Left ventricle myocardium superior (tissue), 1 donor: ENCODE results near the gene KMT2D. TPM values are rescaled to one million over a fixed set of nuclear protein-coding genes. Genes with fewer than 3 reads are reported as not detected.
A peak's percentile ranks its signal among the peaks of the same experiment; 100 is the strongest.

ENCODE experiments used
- ATAC-seq: fragments of 200-7000 bp; cut with Tn5 transposase; one replicate; pipeline ENCODE4 v1.9.1; 2020; ENCODE audit warnings: mild to moderate bottlenecking, moderate library complexity
- DNase-seq: peaks from one replicate; pipeline ENCODE4 v3.0.0-alpha.2; 2020
- intact Hi-C: fragments of 100-400 bp; cut with micrococcal nuclease; formaldehyde crosslinking; loops from one replicate; pipeline ENCODE4 v1.11.0; 2022
- total RNA-seq: library from RNA; stranded (reverse); fragmentation: NEBNext Ultra II Directional; extraction: Animal tissue kit (Norgen Biotek cat#: 25700); gene quantifications from one replicate; pipeline ENCODE4 v1.2.1, GENCODE V29; 2021
- donor health status: DM: no; HTN: yes; CAD: no; lungs with severe emphysema.

The KMT2D gene
- total RNA-seq, 1 donor from 2014 or later: 43.8 TPM

DNA sequence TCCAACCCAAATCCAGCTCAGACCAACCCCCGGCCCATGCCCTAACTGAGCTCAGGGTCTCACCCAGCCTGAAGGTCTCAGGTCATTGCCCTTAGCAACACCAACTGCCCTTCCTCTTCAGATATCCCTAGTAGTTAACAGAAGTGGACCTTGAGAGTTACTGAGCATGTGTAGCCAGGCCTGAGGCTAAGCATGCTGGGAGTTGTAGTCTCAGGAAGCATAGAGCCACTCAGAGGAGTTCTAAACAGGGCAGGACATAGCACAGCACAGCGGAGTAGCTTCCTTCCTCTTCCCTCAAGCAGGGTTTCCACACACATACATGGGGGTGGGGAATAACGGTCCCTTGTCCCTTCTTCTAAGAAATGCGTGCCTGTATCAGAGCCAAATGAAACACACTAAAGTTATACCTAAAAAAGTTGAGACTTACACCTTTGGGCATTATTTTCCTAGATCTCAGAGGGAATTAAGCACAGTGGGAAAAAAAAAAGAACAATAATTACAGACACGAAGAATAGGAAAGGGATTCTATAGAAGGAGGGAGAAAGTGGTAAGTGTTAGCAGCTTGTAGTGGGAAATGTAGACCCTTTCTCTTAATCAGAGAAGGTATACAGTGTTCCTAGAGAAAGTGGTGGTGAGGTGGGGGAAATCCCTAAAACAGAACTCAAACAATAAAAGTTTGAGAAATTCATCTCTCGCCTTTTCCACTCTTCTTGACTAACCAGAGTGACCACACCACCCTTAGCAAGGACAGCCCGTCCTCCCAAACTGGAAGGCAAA, 4.4 kb downstream of the KMT2D start:
- ATAC-seq (peak; percentile 53), DNase-seq (no peak)
- intact Hi-C loops: no loop called here

DNA sequence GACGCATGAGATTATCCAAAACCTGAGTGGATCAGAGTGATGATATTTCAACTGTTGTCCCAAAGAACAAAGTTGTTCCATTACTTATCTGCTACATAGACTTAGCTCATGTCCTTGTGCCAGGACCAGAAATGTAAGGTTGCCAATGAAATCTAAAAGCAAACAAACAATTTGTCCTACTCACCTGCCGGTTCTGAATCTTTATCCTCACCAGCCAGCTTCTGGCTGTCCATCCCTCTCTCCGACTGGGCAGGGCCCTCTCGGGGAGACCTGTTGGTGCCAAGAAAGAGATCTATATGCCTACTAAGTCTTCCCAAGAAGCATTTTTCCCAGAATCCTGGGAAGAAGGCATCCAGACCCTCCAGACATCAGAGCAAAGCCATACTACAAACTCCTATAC, 5.5 kb downstream of the KMT2D start:
- ATAC-seq: no peak
- DNase-seq: no peak
- intact Hi-C loops: no loop called here

DNA sequence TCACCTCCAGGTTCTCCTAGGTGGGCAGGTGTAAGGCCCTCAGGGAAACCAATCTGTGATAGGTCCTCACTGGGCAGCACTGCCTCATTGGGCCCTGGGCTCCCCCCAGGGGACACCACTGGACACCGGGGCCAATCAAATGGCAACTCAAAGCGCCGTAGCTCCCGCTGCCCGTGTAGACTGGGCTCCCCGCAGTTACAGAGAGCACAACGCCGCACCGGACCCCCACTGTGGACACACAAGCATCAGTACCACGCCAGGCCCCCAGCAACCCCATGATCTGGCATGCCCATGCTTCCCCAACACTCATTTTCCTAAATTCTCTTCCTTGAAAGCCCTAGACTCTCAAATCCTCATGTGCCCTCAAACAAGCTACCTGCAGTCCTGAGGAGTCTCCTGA, 6.1 kb downstream of the KMT2D start:
- no peak for DNase-seq
- intact Hi-C loops: no loop called here
- ATAC-seq: no peak

DNA sequence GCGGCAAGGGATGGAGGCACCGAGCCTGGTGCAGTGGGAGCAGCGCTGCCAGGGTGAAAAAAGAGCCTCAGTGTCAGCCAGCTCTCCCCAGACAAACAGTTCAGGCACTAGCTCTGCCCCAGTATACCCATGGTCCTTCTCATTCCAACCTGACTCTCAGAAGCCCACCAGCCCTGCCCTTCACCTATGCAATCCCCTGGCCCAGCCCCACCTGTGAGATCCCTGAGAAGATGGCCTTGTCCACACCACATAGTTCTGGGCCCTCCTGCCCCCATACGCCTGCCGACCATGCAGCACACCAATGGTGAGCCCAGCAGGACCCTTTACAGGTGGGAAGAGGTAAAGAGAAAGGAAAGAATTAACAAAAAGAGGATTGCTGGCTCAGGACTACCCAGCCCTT, 6.5 kb downstream of the KMT2D start:
- intact Hi-C loops: no loop called here
- ATAC-seq (no peak), DNase-seq (no peak)

DNA sequence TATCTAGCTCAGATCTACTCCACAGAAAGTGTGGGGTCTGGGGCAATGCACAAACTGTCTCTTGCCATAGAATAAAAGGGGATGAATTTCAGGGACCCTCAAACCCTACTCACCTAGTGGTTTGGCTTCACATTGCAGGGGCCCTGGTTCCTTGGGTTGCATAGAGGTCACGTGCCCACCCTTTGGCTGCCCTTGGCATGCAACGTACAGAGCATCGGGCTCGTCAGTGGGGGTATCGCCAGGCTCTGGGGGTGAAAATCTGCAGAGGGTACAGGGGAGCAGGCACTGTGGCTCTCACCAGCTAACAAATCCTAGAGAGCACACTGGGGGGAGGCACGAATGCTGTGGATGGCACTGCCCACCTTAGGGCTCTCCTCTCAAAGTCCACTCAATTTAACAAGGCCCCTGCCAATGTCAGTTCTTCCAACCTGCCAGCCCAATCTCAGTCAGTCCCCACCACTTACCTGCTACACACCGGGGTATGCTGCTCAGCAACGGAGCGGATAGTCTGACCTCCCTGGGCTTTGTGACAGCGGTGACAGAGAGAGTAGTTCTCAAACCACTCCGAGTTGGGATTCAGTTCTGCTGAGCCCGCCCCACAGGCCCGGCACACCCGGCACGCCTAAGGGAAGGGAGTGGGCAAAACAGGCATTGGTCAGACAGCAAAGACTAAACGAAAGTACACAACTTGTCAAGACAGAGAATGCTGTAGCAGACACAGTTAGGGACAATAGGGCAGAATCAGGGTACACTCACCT, 8.0 kb downstream of the KMT2D start:
- intact Hi-C loops: no loop called here
- DNase-seq (no peak), ATAC-seq (no peak)

DNA sequence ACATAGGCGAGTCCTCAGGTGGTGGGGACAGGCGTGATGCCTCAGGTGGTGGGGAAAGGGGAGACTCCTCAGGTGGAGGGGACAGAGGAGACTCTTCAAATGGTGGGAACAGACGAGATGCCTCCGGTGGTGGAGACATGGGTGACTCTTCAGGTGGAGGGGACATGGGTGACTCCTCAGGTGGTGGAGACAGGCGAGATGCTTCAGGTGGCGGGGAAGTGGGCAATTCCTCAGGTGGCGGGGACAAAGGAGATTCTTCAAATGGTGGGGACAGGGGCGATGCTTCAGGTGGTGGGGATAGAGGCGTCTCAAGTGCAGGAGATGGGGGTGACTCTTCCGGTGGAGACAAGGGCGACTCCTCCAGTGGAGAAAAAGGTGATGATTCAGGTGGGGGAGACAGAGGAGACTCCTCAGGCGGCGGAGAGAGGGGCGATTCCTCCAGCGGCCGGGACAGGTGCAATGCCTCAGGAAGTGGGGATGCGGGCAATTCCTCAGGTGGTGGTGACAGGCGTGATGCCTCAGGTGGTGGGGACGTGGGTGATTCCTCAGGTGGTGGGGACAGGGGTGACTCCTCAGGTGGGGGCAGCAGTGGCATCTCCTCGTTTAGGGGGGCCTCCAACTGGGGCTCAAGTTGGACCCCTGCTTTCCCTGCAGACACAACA, 8.7 kb downstream of the KMT2D start:
- DNase-seq (no peak), ATAC-seq (no peak)
- intact Hi-C loops: no loop called here

DNA sequence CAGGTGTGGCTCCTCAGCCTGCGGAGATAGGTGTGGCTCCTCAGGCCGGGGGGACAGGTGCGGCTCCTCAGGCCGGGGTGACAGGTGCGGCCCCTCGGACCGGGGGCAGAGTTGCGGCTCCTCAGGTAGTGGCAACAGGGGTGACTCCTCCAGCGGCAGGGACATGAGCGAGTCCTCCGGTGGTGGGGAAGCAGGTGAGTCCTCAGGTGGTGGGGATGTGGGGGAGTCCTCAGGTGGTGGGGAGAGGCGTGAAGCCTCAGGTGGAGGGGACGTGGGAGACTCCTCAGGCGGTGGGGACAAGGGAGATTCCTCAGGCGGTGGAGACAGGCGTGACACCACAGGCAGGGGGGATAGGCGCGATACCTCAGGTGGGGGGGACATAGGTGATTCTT, 9.2 kb downstream of the KMT2D start:
- DNase-seq (no peak), ATAC-seq (no peak)
- intact Hi-C loops: no loop called here

DNA sequence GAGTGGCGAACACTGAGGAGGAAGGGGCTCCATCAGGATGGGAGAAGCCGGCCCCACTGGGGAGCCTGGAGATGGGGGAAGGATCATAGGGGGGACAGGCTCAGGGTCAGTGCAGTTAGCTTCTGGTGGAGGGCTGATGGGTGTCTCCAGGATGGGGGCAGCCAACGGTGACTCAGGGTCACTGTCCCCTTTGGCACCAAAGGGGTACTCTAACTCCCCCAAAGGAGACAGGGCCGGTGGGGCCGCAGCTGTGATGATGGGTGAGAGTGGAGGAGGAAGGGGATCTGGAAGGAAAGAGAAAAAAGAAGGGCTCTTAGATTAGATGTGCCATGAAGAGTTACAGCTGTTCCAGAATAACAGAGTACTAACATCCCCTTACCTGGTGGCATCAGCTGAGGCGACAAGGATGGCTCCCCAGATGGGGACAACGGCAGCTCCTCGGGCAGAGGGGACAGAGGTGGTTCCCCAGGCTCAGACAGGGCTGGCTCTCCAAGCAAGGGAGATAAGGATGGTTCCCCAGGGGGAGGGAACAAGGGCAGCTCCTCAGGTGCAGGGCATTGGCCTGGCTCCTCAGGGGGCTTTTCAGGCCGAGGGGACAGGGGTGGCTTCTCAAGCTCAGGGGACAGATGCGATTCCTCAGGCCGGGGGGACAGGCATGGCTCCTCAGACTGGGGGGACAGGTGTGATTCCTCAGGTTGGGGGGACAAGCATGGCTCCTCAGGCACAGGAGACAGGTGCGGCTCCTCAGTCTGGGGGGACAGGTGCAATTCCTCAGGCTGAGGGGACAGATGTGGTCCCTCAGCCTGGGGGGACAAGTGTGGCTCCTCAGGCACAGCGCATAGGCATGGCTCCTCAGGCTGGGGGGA, 9.9 kb downstream of the KMT2D start:
- ATAC-seq: no peak
- DNase-seq: no peak
- intact Hi-C loops: no loop called here

DNA sequence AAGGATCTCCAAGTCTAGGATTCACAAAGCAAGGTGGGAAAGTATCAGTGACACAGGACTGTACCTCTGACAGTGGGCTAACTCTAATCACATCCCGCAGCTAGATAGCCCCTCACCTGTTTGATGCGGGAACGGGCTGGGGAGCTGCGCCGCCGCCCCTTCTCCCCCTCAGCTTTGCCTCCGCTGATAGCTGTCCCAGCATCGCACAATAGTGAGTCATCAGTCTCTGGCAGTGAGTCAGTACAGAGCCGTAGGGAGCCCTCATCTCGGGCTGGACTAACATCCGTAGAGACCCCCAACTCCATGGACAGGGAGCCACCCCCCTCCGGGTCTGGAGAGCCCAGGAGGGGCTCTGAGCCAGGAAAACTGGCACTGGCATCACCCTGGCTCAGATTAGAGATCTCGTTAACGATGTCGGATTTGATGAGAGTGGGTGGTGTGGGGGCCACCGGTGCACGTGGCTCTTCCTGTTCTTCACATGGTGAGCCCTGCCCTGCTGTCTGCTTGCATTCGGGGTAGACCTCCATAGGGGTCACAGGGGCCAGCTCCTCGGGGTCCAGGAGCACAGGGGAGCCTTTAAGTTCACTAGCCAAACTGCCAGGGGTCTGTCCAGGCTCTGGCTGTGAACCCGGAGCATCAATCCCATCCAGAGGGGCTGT, 10.9 kb downstream of the KMT2D start:
- DNase-seq: no peak
- intact Hi-C loops: no loop called here
- no peak for ATAC-seq

DNA sequence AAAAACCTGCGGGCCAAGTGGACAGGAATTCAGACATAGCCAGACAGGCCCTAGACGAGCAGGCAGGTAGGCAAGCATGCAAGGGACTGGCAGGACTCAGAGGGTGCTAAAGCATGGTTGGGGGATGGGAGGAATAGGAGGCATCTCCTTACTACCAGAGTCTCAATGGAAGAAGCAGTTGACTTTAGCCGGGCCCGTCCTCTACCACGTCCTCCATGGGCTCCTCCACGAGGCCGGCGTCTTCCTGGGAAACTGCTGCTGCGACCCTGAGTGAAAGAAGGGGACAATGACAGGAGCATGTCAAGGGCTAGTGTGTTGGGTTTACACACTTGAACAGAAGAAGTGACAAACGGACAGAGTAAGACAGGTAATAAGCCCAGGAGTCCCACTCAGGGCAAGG, 11.6 kb downstream of the KMT2D start:
- intact Hi-C loops: no loop called here
- ATAC-seq (no peak), DNase-seq (no peak)

DNA sequence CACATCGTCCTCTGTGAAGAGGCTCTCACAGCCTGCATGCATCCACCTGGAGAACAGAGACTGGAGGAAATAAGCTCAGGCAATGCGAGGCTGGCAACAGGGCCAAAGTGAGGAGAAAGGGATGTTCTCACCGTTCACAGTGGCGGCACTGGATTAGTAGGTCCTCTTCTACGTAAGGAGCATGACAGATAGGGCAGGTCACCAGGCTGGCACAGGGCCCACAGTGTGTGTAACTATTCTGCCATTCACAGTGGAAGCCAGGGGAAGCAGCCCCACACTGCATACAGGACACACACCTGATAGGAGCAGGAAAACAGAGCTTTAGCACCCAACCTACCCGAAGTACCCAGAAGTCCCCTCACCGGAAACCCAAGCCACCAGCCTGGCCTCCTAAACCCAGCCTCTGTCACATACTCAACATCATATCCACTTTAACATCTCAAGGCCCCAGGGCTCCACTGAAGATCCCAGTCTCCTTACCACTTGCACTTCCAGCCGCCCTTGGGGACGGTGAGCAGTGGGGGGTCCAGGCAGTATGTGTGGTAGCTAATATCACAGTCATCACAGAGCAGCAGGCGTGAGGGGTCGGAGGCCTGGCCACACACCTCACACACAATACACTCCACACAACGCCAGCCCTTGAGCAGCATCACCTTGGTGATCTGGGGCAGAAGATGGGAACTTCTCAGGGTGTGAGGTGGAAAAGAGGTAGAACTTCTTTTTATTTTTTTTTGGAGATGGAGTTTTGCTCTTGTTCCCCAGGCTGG, 14.3 kb downstream of the KMT2D start:
- intact Hi-C loops: no loop called here
- ATAC-seq (peak; percentile 39), DNase-seq (no peak)

DNA sequence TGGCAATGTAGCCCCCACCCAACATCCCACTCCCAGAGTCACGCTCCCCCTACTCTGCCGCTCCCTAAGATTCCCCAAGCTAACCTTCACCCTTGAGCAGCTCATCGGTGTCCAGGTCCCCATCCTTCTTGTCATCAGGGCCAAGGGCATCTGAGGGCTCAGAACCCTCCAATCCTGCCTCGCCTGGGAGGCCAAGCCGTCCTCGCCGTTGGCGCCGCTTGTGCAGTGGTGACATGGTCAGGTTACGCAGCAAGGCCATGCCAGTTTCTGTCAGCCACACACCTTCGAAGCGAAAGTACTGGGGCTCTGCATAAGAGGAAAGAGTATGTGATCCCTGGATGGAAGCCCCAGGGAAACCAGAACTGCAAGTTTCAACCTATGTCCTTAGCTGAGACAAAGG, 15.9 kb downstream of the KMT2D start:
- ATAC-seq (no peak), DNase-seq (no peak)
- intact Hi-C loops: no loop called here

DNA sequence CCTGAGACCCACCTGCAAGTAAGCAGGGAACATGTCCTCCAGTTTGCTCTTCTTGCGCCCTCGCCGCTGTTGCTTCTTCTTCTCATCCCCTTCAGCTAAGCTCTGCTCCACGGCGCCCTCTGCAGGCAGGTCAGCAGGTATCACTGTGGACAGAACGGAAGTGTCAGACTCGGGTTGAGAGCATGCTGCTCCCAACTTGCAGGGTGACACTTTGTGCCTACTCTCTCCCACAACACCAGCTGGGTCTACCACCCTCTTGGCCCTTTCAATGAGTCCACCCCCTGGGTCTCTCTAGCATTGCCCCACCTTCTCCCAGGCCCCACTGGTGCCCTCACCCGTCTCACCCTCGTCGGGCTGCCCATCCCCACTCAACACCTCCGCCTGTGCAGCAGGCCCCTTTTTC, 16.7 kb downstream of the KMT2D start:
- intact Hi-C loops: no loop called here
- peak; percentile 40 for ATAC-seq
- peak; percentile 74 for DNase-seq

DNA sequence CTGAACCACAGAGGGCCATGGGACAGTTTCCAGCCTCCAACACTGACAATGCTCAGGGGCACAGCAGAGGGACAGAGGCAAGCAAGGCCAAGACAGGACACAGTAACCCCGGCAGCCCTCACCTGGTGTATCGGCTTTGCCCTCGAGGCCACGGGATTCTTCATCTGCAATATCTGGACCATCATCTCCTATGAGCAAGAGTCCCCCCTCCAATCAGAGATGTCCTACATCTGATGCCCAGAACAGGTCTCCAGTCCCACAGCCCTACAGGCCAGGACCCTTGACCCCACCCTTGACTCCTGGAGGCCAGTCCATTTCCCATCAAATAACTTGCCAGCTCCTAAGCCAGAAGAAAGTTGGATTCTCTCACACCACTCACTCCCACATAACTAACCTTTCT, 17.4 kb downstream of the KMT2D start:
- intact Hi-C loops: no loop called here
- DNase-seq (no peak), ATAC-seq (no peak)

DNA sequence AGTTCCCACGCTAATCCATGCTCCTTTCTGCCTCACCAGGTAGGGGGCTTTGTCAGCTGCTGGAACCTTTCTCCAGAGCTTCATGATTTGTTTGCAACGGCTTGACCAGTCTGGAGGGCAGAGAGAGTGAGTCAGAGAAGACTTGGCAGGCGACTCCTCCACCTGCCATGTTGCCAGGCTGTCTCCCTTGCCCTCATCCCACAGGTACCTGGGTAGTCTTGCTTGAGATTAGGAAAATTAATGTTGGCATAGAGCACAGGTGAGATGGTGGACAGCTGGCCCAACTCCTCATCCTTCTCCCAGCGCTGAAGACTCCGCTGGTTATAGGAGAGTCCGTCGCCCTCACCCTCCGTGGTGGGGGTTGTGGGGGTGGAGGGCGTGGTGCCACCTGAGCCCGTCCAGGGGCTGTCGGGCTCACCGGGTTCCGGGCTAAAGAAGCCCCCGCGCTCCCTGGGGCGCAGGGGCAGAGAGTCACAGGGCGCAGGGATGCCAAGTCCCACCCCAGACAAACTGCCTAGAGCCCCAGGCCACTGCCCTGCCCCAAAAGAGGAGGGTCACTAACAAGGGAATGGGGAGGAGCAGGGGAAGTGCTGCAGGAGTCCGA, 18.6 kb downstream of the KMT2D start:
- intact Hi-C loops: no loop called here
- DNase-seq (no peak), ATAC-seq (no peak)

DNA sequence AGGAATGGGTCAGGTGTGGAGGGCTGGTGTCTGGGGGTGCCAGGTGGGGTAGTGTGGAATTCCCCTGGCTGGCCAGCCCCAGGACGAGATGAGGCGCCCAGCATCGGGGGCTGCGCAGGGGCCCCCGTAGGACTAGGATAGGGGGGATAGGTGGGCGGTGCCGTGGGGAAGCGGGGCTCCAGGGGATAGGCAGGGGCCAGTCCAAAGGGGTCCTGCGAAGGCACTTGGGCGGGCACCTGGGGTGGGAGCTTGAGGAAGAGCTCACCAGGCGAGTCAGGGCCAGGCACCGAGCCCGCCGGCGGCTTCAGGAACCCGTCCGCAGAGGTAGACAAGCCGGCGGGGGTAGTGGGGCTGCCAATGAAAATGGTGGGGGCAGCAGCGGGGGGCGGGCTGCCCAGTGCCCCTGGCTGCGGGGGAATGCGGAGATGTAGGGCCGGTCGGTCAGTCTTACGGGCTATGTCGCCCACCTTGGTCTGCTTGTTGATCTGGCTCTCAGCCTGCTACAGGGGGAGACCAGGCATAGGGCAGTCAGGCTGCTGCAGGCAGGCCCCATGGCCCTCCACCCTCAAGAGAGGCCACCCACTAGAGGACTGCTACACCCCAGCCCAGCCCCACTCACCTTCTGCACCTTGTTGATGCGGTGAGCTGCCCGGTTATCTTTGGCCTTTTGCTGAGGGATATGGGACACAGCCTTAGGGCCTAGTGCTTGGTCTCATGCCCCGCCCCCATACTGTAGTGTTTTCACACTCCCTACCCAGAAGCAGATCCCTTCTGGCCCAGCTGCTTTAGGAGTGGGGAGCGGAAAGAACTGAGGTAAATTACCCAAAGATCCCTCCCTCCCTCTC, 19.3 kb downstream of the KMT2D start:
- DNase-seq: no peak
- intact Hi-C loops: no loop called here
- ATAC-seq: no peak

DNA sequence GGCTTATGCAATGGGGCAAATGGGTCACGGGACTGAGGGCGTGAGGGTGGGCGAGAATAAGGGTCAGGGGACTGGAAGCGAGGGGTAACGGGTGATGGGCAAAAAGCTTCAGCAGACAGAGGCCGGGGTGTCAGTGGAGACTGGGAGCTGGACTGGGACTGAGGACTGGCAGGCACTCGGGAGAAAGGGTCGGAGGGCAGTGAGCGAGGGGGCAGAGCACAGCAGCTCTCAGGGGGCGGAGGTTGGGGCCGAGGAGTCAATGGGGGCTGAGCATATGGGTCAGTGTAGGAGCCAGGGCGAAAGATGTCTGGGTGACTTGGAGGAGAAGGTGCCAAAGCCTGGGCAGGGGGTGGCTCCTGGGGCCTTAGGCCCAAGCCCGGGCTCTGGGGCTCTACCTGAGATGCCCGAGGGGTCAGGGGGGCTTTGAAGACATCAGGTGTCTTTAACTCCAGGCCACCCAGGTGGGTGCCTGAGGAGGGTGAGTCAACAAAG, 20.2 kb downstream of the KMT2D start:
- DNase-seq: no peak
- no peak for ATAC-seq
- intact Hi-C loops: no loop called here
